ENCODE data around the gene CTNNA3.

CTNNA3 gene

GRCh38 chr10:65952086-65952485 lies 1743.9 kb downstream of the CTNNA3 start:
- DNase-seq, result no peak

- DNase-seq, result no peak
These were observed 1745.9 kb downstream of the CTNNA3 start for GRCh38 chr10:65950075-65950474.

- no peak for DNase-seq
These were observed 1746.5 kb downstream of the CTNNA3 start for GRCh38 chr10:65949526-65949925.

- DNase-seq, result no peak
These were observed 1750.9 kb downstream of the CTNNA3 start for GRCh38 chr10:65945061-65945460.

GRCh38 chr10:65943451-65943850 lies 1752.5 kb downstream of the CTNNA3 start:
- no peak for DNase-seq

GRCh38 chr10:65940816-65941662 lies 1755.0 kb downstream of the CTNNA3 start:
- no peak for DNase-seq

GRCh38 chr10:65940105-65940504 lies 1755.9 kb downstream of the CTNNA3 start:
- no peak for DNase-seq

GRCh38 chr10:65931291-65932070 lies 1764.5 kb downstream of the CTNNA3 start:
- DNase-seq, result no peak

GRCh38 chr10:65911151-65911835 lies 1784.7 kb downstream of the CTNNA3 start:
- DNase-seq, result no peak

GRCh38 chr10:65910209-65910608 lies 1785.8 kb downstream of the CTNNA3 start:
- DNase-seq, result no peak

GRCh38 chr10:65907199-65907712 lies 1788.7 kb downstream of the CTNNA3 start:
- no peak for DNase-seq

GRCh38 chr10:65903620-65904019 lies 1792.4 kb downstream of the CTNNA3 start:
- DNase-seq, result no peak

GRCh38 chr10:65900271-65900670 lies 1795.7 kb downstream of the CTNNA3 start:
- DNase-seq, result no peak

- no peak for DNase-seq
These were observed 1797.9 kb downstream of the CTNNA3 start for GRCh38 chr10:65898055-65898454.

- DNase-seq, result no peak
These were observed 1801.0 kb downstream of the CTNNA3 start for GRCh38 chr10:65894961-65895360.

GRCh38 chr10:65894379-65894778 lies 1801.6 kb downstream of the CTNNA3 start:
- no peak for DNase-seq

GRCh38 chr10:65893676-65894075 lies 1802.3 kb downstream of the CTNNA3 start:
- DNase-seq, result no peak

- DNase-seq, result no peak
These were observed 1803.7 kb downstream of the CTNNA3 start for GRCh38 chr10:65892284-65892683.

GRCh38 chr10:65891073-65891981 lies 1804.7 kb downstream of the CTNNA3 start:
- no peak for DNase-seq

- DNase-seq, result no peak
These were observed 1831.5 kb downstream of the CTNNA3 start for GRCh38 chr10:65864529-65864928.

- no peak for DNase-seq
These were observed 1832.0 kb downstream of the CTNNA3 start for GRCh38 chr10:65864036-65864435.
